Activated CD4-positive, alpha-beta T cell treated with anti-CD3 and anti-CD28 coated beads, Interleukin-2, amount 50 U/mL, for 24 hours (primary cell): Measurements from ENCODE around the gene DNASE1L1.
"Not testable (repeated sequence)": the region's sequence is repeated elsewhere in the genome, so short reads cannot be mapped to it uniquely, and the experiment has no call there.

ENCODE experiments used
- DNase-seq, 2 donors: peaks; one replicate each; pipeline ENCODE4 v3.0.0-alpha.2; 2020; ENCODE audit warnings: low read depth in 1 of 2, low spot score in 1 of 2

DNASE1L1 gene

GRCh38 chrX:154408659-154409221, 314 bp downstream of the DNASE1L1 start:
- no peak for DNase-seq

GRCh38 chrX:154404625-154405192, 4.3 kb downstream of the DNASE1L1 start:
- no peak for DNase-seq

GRCh38 chrX:154403858-154404257, 5.2 kb downstream of the DNASE1L1 start:
- no peak for DNase-seq

DNA sequence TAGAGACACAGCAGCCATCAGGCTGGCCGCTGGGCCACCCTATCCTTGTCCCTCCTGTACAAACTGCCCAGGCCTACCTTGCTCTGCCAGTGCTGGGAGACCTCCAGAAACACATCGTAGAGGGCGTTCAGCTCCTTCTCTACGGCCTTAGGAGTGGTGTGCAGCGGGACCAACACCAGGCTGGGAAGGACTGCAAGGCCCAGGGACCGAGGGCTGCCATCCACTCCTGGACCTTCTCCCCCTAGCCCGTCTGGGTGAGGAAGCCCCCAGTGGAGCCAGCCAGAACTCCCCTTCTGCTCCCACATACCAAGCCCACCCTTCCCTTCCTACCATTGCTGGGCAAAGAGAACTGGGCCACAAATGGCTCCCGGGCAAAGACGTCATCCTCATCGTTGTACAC, 5.9 kb downstream of the DNASE1L1 start:
- DNase-seq: no peak

DNA sequence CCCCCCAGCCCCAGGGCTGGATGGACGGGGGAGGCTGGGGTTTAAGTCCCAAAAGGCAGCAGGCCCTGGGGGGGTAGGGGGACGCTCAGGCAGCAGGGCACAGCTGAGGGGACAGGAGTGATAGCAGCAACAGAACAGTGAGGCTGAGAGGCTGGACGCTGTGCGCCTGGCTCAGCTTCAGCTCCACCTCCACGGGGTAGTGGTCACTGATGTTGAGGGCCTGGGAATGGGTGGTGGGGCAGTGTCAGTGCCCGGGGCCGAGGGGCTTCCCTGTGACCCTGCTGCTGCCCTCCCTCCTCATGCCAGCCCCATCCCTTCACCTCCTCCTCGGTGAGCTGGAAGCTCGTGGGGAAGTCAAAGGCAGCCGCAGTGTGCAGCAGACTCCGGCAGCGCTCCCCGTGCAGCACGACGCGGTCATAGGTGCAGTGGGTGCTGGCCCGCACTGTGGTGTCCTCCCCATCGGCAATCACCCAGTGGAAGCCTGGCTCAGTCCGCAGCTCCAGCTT, 6.4 kb downstream of the DNASE1L1 start:
- no peak for DNase-seq

- DNase-seq: no peak
Observed at GRCh38 chrX:154401918-154402621, 7.0 kb downstream of the DNASE1L1 start.

DNA sequence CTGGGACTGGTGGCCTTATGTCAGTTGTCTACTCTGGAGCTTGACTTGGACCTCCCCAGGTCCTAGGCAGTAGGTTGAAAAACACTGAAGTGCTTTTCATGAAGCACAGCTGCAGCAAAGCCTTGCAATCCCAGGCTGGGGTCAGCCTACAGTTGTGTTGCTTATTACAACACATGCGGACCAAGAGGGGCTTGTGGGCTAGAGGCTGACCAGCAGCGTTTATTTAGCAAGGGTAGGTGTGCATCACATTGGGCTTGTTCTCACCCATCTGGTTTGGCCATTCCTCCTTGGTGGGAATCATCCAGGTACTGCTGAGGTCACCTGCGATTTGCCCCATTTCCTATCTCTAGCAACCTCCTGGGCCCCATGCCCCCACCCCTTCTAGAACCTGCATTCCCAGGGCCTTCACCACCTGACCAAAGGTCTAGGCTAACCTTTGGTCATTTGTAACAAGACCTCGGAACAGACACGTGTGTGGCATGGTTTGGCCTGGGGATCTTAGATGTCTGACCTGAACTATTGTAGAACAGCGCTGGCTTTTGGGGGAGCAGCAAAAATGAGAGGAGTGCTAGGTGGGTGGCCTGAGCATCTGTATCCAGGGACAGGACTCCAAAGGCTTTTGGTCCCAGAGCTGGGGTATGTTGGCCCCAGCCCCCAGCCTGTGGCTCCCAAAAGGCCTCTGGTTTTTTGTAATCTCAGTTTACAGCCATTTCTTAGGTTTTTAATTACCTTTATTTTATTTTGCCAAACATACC, 7.8 kb downstream of the DNASE1L1 start:
- peak in 1 of 2 donors; percentile 27 for DNase-seq

DNA sequence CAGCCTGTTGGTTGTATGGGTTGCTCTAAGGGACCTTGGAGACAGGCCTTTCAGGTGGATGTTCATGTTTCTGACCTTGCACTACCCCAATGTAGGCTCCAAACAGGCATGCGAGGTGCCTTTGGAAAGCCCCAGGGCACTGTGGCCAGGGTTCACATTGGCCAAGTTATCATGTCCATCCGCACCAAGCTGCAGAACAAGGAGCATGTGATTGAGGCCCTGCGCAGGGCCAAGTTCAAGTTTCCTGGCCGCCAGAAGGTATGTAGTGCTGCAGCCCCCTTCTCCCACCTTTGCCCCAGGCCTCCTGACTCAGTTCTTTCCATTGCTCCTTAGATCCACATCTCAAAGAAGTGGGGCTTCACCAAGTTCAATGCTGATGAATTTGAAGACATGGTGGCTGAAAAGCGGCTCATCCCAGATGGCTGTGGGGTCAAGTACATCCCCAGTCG, 8.7 kb downstream of the DNASE1L1 start:
- not testable (repeated sequence) for DNase-seq

DNA sequence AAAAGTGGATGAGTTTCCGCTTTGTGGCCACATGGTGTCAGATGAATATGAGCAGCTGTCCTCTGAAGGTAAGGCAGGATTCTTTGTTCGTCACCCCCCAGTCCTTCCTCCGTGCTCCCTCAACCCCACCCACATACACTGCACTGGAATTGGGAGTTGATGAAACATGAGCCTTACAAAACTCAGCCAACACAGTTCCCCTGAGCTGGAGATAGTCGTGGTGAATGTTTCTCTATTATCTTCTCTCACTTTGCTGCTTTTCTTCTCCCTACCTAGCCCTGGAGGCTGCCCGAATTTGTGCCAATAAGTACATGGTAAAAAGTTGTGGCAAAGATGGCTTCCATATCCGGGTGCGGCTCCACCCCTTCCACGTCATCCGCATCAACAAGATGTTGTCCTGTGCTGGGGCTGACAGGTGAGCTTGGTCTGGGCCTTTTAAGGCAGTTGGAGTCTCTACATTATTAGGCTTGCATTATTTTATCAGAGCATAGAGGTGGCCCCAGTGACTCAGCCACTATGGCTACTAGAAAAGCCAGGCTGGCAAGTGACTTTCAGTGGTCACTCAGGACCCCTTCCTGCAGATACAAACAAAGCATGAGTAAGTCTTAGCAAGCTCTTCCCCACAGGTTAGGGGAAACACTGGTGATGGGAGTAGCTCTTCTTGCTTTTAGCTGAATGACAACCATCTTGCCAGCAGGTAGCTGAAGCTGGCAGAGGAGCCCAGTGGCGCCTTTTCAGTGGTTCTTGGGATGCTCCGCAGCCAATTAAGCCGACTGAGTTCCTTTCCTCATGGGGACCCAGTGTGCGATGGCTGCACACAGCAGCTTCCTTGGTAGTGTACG, 9.3 kb downstream of the DNASE1L1 start:
- no peak for DNase-seq

DNA sequence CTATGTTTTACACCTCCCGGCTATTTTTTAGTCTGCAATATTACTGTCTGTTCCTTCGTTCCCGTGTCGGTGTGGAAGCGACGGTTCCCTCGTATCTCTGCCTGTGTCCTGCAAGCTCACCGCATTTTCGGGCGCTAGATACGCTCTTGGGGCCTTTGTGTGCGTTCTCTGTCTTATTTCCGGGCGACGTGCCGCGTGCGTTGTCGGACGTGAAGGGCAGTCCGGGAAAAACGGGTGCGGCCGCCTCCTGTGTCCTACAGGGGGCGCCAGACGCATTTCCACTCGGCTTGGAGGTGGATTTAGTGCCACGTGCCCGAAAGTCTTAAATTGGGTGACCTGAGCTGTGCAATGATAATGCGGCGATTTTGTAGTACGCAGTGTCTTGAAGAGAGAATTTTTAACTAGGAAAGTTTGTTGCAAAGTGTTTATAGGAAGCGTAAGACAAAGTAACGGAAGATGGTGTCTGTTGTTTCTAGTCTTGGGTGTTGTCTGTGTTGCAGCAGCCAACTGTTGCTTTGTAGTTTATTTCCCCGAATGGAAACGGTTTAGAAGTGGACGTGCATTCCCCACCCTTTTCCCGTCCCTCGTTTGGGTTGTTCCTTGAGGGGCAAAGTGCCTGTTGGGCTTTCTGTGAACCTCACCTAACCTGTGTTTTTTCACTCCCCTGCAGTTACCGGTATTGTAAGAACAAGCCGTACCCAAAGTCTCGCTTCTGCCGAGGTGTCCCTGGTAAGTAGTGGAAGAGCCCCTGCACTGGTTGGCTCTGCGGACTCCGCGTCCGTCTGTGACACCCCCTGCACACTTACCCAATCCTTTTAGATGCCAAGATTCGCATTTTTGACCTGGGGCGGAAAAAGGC, 10.2 kb downstream of the DNASE1L1 start:
- peak; percentile 63 to 78 for DNase-seq

GRCh38 chrX:154397888-154398667, 11.0 kb downstream of the DNASE1L1 start, which contains the start of gene RPL10:
Gene RPL10 (plus strand): TSS chrX:154398377. CDS start chrX:154398520, 143 bp downstream.
- DNase-seq: peak; percentile 73 to 87

DNA sequence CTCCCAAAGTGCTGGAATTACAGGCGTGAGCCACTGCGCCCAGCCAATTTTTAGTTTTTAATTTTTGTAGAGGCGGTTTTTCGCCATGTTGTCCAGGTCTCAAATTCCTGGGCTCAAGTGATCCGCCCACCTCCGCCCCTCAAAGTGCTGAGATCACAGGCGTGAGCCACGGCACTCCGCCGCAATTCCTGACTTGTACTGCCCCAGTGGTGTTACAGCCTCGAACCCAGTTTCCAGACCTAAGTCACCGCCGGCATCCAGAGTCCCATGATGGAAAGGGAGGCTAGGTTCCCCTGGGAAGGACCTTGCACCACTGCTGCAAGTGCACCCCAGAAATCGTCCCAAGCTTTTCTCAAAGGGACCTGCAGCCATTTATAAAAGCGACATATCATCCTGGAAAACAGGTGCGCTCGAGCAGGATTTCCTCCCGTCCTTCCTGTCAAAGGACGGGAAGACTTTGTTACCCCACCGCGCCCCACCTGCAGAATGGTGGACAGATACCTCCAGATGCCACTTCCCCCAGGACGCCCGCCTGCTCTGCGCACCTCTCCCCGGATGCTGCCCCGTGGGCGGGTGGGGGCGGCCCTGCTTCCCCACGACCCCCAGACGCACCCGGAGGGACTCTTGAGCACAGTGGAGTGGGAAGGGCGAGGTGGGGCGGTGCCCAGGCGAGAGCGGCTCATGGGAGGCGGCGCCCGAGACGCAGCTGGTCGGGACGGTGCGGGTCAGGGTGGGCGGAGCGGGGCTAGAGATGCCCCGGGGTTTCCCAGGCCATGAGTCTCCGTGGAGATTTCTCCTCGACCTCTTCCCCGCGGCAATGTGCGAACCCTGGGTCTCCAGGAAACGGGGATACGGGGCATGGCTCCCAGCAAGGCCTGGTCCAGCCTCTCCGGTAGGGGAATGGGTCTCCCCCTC, 11.8 kb downstream of the DNASE1L1 start:
- DNase-seq: peak in 1 of 2 donors; percentile 49

DNA sequence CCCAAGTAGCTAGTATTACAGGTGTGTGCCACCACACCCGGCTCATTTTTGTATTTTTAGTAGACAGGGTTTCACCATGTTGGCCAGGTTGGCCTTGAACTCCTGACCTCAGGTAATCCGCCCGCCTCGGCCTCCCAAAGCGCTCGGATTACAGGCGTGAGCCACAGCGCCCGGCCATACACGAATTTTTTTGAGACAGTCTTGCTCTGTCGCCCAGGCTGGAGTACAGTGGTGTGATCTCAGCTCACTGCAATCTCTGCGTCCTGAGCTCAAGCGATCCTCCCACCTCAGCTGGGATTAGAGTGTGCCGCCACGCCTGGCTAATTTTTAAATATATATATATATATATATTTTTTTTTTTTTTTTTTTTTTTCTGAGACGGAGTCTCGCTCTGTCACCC, 12.7 kb downstream of the DNASE1L1 start:
- not testable (repeated sequence) for DNase-seq

- not testable (repeated sequence) for DNase-seq
Observed at GRCh38 chrX:154389812-154390747, 19.0 kb downstream of the DNASE1L1 start.

GRCh38 chrX:154388649-154389048, 20.4 kb downstream of the DNASE1L1 start:
- not testable (repeated sequence) for DNase-seq

GRCh38 chrX:154388094-154388493, 21.0 kb downstream of the DNASE1L1 start:
- not testable (repeated sequence) for DNase-seq
